Measurements from ENCODE around the gene PGA5. TPM values are rescaled to one million over a fixed set of nuclear protein-coding genes. Genes with fewer than 3 reads are reported as not detected.

PGA5 gene
- total RNA-seq, 1 donor from 2014 or later, result not detected

DNA sequence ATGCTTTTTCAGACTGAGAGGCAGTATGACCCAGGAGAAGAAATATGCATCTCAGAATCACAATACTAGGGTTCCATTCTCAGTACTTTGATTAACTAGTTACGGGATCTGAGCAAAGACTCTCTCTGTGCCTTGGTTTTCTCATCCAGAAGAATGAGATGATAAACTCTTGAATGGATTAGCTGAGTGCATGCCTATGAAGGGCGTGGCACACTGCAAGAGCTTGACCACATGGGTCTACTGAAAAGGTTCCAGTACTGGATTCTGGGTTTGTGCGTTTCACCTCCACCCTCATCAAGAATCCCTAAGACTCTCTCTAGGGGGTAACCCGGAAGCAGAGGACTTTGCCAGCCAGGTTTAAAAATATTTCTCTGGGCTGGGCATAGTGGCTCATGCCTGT, 25.6 kb downstream of the PGA5 start:
- no peak for DNase-seq (ENCODE audit: low spot score)

DNA sequence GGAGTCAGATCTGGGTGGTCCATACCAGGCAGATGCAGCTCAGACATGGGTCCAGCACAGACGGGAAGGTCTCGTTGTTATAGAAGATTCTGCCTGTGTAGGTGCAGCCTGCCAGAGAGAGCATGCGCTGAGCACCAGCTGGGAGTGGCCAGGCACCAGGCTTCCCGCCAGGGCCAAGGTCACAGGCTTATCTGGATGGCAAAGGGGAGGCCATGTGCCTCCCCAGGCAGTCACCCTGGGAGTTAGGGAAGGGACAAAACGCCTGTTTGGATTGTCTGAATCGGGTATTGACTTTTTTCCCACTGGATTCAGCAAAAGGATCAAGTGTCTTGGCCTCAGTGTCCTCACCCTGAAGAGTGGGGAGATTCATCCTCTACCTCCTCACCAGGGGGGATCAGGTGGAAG, 26.5 kb downstream of the PGA5 start:
- H3K27ac Mint-ChIP-seq, result no peak overlapping the region
- Histone ChIP-seq H3K4me1 (no peaks in the 10 kb centered on the region), H3K27me3 (no peaks in the 10 kb centered on the region), H3K9ac (no peak overlapping the region), H3K27ac (no peak overlapping the region), H4K20me1 (ENCODE audit: low read depth) (no peaks in the 10 kb centered on the region), H3F3A (ENCODE audit: low read depth) (no peaks in the 10 kb centered on the region), H3K4me3 (no peak overlapping the region), H2AFZ (replicated peaks) (no peak overlapping the region), H3K9me3 (ENCODE audit: low read depth) (no peaks in the 10 kb centered on the region), H3K36me3 (no peaks in the 10 kb centered on the region), H3K4me2 (no peak overlapping the region), H3K79me2 (ENCODE audit: low read depth) (no peaks in the 10 kb centered on the region)
- H3K4me3 Mint-ChIP-seq, result no peak overlapping the region
- H3K36me3 Mint-ChIP-seq, result no peaks in the 10 kb centered on the region
- H3K27me3 Mint-ChIP-seq (ENCODE audit: insufficient read depth, low read depth), result no peaks in the 10 kb centered on the region
- DNase-seq (ENCODE audit: low spot score), result no peak
- H3K4me1 Mint-ChIP-seq, result no peaks in the 10 kb centered on the region
- TF ChIP-seq CTCF (IDR thresholded peaks at IDR 0.05) (no peak), EZH2phosphoT487 (IDR thresholded peaks at IDR 0.05) (no peak), EZH2 (IDR thresholded peaks at IDR 0.05) (no peak)
- H3K9me3 Mint-ChIP-seq, result no peaks in the 10 kb centered on the region

More for the DNA sequence above, 25.6 kb downstream of the PGA5 start:
- Mint-ChIP-seq H3K27me3 (ENCODE audit: insufficient read depth, low read depth) (no peaks in the 10 kb centered on the region), H3K9me3 (no peaks in the 10 kb centered on the region), H3K36me3 (no peaks in the 10 kb centered on the region), H3K4me1 (no peaks in the 10 kb centered on the region), H3K27ac (no peak overlapping the region), H3K4me3 (no peak overlapping the region)
- Histone ChIP-seq H3K9ac (no peak overlapping the region), H3K4me3 (no peak overlapping the region), H4K20me1 (ENCODE audit: low read depth) (no peaks in the 10 kb centered on the region), H3F3A (ENCODE audit: low read depth) (no peaks in the 10 kb centered on the region), H3K4me2 (no peak overlapping the region), H3K27ac (no peak overlapping the region), H3K9me3 (ENCODE audit: low read depth) (no peaks in the 10 kb centered on the region), H3K27me3 (no peaks in the 10 kb centered on the region), H3K79me2 (ENCODE audit: low read depth) (no peaks in the 10 kb centered on the region), H3K36me3 (no peaks in the 10 kb centered on the region), H2AFZ (replicated peaks) (no peak overlapping the region), H3K4me1 (no peaks in the 10 kb centered on the region)
- no peak for TF ChIP-seq CTCF (IDR thresholded peaks at IDR 0.05)
- TF ChIP-seq EZH2 (IDR thresholded peaks at IDR 0.05), result no peak
- no peak for TF ChIP-seq EZH2phosphoT487 (IDR thresholded peaks at IDR 0.05)

DNA sequence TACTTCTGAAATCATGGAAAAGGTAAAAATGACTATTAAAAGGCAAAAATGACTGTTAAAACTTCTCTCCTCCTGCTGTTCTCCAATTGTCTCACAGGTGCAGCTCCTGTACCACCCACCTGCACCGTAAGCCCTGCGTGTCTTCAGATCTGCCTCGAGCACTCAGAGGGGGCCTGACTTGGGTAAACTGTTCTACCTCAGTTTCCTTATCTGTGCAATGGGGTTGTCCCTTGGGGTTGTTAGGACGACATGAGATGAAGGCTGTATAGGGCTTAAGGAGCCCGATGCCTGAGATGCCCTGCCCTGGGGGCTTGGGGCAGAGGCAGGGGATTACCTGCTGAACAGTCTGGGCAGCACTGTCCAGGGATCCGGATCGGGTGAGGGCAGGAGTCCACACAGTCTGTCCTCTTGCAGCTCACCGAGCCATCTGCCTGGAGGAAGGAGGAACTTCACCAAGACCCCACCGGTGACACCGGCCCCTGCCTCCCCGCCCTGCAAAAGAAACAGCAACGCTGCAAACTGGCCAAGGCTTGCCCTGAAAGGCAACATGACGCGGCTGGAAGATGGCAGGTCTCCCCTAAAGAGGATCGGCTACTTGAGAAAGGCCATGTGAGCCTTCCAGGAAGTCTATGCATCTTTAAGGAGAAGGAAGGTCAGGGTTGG, 27.7 kb downstream of the PGA5 start:
- Mint-ChIP-seq H3K9me3 (no peaks in the 10 kb centered on the region), H3K27ac (no peak overlapping the region), H3K36me3 (no peaks in the 10 kb centered on the region), H3K4me3 (no peak overlapping the region), H3K27me3 (ENCODE audit: insufficient read depth, low read depth) (peaks cover 1% of the 10 kb centered on the region), H3K4me1 (no peaks in the 10 kb centered on the region)
- no peak overlapping the region for H3K4me2 ChIP-seq
- no peak overlapping the region for H3K4me3 ChIP-seq
- no peaks in the 10 kb centered on the region for H3K36me3 ChIP-seq
- H3F3A ChIP-seq (ENCODE audit: low read depth), result no peaks in the 10 kb centered on the region
- no peaks in the 10 kb centered on the region for H3K4me1 ChIP-seq
- H3K27me3 ChIP-seq, result no peaks in the 10 kb centered on the region
- no peak for DNase-seq (ENCODE audit: low spot score)
- H3K9ac ChIP-seq, result no peak overlapping the region
- H2AFZ ChIP-seq (replicated peaks), result no peak overlapping the region
- H4K20me1 ChIP-seq (ENCODE audit: low read depth), result no peaks in the 10 kb centered on the region
- TF ChIP-seq EZH2 (IDR thresholded peaks at IDR 0.05) (no peak), CTCF (IDR thresholded peaks at IDR 0.05) (no peak), EZH2phosphoT487 (IDR thresholded peaks at IDR 0.05) (no peak)
- H3K9me3 ChIP-seq (ENCODE audit: low read depth), result no peaks in the 10 kb centered on the region
- H3K27ac ChIP-seq, result no peak overlapping the region
- no peaks in the 10 kb centered on the region for H3K79me2 ChIP-seq (ENCODE audit: low read depth)
